CD4-positive, alpha-beta T cell treated with Interleukin-21 for 1 hour (primary cell): ENCODE data around the gene NOP16.
"Not testable (repeated sequence)": the region's sequence is repeated elsewhere in the genome, so short reads cannot be mapped to it uniquely, and the experiment has no call there.

Experiments used
- DNase-seq: peaks from one replicate; pipeline ENCODE4 v3.0.0-alpha.2; 2020

NOP16 gene

GRCh38 chr5:176408590-176408989 lies 20.2 kb upstream of the NOP16 start:
- no peak for DNase-seq

DNA sequence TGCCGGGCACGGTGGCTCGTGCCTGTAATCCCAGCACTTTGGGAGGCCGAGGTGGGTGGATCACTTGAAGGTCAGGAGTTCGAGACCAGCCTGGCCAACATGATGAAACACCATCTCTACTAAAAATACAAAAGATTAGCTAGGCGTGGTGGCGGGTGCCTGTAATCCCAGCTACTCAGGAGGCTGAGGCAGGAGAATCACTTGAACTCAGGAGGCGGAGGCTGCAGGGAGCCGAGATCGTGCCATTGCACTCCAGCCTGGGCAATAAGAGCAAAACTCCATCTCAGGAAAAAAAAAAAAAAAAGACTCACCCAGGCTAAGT lies 19.8 kb upstream of the NOP16 start:
- not testable (repeated sequence) for DNase-seq

GRCh38 chr5:176407456-176408251 lies 19.3 kb upstream of the NOP16 start:
- DNase-seq: no peak

DNA sequence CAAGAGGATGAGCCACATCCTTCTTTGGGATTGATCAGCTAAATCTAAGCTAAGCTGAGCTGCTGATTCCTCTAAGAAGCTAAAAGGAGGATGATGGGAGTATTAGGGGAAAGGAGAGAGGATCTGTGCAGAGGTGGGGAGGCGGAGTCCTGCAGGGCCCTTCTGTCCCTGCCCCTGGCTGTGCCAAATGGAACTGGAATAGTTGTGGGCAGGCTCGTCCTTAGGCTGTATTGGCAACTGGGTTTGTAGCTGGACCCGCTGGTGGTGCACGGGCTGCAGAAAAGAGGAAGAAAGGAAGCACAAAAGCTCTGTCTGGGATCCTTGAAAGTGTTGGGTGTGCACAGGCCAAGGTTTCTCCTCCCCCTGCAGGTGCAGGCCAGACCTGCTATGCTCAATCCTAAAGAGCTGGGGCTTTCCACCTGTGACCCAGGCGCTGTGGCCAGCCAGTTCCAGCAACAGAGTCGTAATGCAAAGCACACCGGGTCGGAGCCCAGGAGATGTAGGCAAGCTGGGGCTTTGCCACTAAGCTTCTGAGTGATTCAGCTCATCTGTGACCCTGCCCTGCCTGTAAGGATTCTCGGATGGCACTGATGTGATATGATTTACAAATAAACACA lies 18.1 kb upstream of the NOP16 start:
- DNase-seq: no peak

DNA sequence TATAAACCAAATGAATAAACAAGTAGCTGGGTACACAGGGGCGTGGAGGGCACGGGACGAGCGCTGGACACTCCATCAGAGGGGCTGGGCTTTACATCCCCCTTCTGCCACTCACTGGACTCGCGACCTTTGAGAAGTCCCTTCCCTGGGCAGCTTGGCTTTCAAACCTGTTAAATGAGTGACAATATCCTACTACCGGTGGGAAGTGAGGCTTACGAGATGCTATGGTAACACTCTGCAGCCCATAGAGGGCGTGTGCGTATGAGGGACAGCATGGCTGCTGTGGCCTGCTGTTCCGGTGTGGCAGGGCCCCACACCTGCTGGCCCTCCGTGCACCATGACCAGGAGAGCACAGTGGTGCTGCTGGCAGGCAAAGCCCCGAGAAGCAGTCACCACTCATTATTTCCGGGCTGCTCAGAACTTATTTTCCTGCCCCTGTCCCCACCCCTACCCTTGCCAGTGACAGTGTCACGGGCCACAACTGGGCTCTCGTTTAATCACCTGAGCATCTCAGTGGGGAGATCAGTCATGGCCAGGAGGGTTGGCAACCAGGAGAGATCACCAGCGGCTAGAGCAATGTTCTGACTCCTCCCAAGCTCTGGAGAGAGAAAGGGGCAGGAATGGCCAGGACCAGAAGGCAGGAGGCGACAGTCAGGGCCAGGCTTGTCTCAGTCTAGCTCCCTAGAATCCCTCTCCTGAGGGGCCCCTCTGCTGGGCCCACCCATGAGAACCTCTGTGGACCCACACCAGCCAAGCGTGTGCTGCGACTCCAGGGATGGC lies 17.4 kb upstream of the NOP16 start:
- DNase-seq: no peak

DNA sequence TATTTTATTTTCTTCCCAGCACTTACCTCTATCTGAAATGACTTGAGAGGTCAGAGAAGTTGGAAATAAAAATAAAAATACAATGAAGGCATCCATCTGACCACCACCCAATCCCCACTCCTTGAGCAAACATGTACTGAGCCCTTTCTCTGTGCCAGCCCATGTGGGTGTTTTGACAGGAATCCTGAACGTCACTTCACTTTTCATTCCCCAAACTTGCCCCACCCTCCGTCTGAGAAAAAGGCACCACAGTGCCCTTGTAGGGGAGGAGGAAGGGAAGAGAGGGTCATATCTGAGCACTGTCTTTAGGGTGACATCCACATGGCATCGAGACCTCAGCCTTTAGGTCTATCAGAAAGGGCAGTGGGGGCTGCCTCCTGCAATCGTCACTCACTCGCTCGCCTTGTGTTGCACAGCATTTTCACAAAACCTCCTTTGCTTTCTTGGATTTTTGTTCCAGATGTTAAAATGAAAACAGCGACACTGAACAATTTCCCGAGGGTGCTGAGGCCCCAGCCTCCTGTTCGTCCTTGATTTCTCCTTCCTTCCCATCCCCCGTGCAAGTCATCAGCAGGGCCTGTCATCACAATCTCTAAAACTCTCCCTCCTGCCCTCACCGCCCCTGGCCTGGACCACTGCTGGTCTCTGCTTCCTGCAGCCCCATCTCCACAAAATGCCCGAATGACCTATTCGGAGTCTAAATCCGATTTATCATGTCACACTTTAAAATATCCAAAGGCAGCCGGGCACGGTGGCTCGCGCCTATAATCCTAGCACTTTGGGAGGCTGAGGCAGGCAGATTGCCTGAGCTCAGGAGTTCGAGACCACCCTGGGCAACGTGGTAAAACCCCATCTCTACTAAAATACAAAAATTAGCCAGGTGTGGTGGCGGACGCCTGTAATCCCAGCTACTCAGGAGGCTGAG lies 13.1 kb upstream of the NOP16 start:
- no peak for DNase-seq

DNA sequence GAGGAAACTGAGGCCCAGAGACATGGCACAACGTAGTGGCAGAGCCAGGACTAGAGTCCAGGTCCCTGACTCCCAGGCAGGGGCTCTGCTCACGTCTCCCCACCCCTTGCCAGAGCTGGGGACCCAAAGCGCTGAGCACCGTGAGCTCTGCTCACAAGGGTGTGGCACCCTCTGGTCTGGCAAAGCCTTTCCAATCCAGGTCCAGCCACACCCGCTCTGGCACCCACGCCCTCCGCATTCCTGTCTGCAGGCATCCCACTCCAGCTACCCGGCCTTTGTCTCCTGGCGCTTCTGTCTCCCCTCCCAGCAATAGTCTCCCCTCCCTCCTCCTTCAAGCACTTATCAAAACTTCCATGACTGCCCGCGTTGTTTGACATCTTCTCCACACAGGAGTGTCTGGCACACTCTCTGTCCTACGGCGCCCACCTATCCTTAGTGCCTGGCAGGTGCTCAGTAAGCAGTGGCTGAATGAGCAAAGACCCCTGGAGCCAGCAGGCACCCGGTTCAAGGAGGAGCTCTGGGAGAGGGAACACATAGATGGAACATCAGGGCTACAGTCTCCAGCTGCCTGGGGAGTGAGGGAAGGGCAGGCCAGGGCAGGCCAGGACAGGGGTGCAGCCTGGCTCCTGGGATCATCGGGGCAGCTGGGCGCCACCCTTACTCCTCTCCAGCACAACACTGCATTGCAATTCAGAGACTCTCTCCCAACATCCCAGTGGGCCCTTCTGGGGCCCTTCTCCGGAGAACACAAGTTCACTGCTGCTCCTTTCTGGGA lies 12.2 kb upstream of the NOP16 start:
- DNase-seq: no peak

GRCh38 chr5:176397736-176398420 lies 9.5 kb upstream of the NOP16 start:
- no peak for DNase-seq

DNA sequence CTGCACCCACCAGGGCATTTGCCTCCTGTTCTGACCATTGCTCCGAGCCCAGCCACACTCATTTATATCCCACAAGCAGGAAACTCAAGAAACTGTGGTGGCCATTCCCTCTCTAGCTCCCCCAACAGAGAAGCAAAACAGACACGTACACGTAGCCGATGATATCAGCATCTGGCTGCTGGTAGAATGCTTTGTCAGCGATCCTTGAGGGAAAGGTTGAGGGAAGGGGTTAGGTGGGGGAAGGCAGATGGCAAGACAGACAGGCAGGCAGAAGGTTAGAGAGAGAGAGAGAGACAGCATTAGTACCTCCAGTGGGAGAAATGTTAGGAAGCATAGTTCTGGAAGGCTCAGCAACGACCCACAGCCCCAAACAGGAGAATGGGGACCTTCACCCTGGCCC lies 7.9 kb upstream of the NOP16 start:
- no peak for DNase-seq

GRCh38 chr5:176394881-176395675 lies 6.7 kb upstream of the NOP16 start:
- DNase-seq: no peak

- no peak for DNase-seq
Measured at GRCh38 chr5:176394096-176394495, 5.7 kb upstream of the NOP16 start.

GRCh38 chr5:176392526-176392925 lies 4.1 kb upstream of the NOP16 start:
- no peak for DNase-seq

GRCh38 chr5:176391999-176392398 lies 3.6 kb upstream of the NOP16 start:
- no peak for DNase-seq

DNA sequence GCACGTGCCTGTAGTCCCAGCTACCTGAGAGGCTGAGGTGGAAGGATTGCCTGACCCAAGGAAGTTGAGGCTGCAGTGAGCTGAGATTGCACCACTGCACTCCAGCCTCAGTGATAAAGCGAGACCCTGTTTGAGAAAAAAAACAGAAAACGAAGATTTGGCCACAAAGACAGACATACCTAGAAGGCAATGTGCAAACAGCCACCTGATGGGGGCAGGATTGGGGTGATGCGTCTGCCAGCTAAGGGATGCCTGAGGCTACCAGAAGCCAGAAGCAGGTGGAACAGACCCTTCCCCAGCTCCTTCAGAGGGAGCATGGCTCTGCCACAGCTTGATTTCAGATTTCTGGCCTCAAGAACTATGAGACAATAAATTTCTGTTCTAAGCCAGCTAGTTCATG lies 3.1 kb upstream of the NOP16 start:
- DNase-seq: no peak

DNA sequence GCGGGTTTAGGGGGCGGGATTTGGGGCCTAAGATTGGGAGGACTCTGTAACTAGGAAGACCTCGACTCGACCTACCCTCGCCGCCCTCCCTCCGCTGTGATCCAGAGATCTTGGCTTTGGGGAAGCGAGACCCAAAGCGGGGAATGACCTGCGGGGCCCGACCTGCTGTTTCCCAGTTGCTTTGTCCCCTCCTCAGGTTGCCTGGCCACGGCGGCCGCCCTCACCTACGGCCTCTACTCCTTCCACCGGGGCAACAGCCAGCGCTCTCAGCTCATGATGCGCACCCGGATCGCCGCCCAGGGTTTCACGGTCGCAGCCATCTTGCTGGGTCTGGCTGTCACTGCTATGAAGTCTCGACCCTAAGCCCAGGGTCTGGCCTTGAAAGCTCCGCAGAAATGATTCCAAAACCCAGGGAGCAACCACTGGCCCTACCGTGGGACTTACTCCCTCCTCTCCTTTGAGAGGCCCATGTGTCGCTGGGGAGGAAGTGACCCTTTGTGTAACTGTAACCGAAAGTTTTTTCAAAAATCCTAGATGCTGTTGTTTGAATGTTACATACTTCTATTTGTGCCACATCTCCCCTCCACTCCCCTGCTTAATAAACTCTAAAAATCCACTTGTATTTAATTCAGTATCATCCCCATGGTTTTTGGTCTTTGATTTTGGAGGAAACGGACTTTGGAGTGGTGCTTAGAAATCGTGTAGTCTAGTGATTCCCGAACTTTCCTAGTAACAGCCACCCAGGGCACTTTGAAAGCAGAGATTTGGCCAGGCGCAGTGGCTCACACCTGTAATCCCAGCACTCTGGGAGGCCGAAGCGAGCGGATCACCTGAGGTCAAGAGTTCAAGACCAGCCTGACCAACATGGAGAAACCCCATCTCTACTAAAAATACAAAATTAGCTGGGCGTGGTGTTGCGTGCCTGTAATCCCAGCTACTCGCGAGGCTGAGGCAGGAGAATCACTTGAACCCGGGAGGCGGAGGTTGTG lies 1.0 kb upstream of the NOP16 start:
- no peak for DNase-seq

- DNase-seq: no peak
Measured at GRCh38 chr5:176388003-176388443, 375 bp downstream of the NOP16 start.

DNA sequence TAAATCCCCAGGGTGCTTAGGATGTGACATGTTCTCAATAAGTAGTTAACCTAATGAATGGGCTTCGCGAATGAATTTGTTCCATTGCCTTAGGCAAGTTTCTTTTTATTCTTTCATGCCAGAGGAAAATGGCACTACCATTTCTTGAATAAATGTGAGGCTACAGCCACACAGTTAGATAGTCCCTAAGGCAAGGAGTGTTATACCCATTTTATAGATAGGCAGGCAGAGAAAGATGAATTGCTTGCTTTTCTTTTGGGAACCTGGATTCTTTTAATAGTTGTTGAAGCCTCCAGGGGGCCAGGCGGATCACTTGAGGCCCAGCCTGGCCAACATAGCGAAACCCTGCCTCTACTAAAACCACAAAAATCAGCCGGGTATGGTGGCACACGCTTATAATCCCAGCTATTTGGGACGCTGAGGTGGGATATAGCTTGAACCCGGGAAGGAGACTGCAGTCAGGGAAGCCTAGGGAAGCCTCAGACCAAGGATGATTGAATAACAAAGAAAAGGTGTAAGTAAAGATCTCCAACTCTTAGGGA lies 943 bp downstream of the NOP16 start:
- DNase-seq: no peak

- DNase-seq: no peak
Measured at GRCh38 chr5:176386491-176386890, 1.9 kb downstream of the NOP16 start.

- no peak for DNase-seq
Measured at GRCh38 chr5:176384991-176385390, 3.4 kb downstream of the NOP16 start.
